Esophagus squamous epithelium (tissue), 4 donors: ENCODE measurements around the gene MUCL3.

Experiments
- POLR2A ChIP-seq, 4 donors: fragments of 450-650 bp; IDR thresholded peaks; one replicate each; pipeline ENCODE4 v1.6.1; 2017; ENCODE audit warnings: antibody characterized with exemption in 4 of 4, mild to moderate bottlenecking in 4 of 4, moderate library complexity in 3 of 4
- TF ChIP-seq, protein P1 (sequence below), 6 experiments: fragments of 450-650 bp in 4 of 6; fragments of 200-600 bp in 2 of 6; sonication (generic) in 2 of 6; IDR thresholded peaks; one replicate each; pipeline ENCODE4 v1.5.1; 2016 to 2019; ENCODE audit warnings: antibody characterized with exemption in 6 of 6, mild to moderate bottlenecking in 4 of 6, moderate library complexity in 4 of 6

- TF ChIP-seq, protein P1, sequence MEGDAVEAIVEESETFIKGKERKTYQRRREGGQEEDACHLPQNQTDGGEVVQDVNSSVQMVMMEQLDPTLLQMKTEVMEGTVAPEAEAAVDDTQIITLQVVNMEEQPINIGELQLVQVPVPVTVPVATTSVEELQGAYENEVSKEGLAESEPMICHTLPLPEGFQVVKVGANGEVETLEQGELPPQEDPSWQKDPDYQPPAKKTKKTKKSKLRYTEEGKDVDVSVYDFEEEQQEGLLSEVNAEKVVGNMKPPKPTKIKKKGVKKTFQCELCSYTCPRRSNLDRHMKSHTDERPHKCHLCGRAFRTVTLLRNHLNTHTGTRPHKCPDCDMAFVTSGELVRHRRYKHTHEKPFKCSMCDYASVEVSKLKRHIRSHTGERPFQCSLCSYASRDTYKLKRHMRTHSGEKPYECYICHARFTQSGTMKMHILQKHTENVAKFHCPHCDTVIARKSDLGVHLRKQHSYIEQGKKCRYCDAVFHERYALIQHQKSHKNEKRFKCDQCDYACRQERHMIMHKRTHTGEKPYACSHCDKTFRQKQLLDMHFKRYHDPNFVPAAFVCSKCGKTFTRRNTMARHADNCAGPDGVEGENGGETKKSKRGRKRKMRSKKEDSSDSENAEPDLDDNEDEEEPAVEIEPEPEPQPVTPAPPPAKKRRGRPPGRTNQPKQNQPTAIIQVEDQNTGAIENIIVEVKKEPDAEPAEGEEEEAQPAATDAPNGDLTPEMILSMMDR (IDR thresholded peaks at IDR 0.05) = no peak
- no peak for TF ChIP-seq POLR2A (IDR thresholded peaks at IDR 0.05)
Measured at GRCh38 chr6:30932665-30933365, 8.0 kb upstream of the MUCL3 start.
